Measurements from ENCODE around the gene CNBP.

DNA sequence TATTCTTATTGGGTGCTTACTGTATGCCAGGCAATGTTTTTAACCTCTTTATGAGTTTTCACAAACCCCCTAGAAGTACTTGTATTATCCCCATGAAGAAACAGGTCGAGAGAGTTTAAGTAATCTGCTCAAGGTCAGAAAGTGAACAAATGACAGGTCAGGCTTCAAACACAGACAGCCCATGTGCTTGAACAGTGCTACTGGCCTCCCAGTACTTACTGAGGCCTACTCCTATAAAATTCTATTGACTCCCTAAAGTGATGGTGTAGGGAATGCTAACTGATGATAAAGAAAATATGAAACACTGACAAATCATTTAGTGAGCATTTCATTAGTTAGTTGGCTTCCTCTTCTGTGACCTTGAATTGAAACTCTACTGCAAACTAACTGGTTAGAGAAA, 4.2 kb upstream of the CNBP start:
- TF ChIP-seq, protein P1, sequence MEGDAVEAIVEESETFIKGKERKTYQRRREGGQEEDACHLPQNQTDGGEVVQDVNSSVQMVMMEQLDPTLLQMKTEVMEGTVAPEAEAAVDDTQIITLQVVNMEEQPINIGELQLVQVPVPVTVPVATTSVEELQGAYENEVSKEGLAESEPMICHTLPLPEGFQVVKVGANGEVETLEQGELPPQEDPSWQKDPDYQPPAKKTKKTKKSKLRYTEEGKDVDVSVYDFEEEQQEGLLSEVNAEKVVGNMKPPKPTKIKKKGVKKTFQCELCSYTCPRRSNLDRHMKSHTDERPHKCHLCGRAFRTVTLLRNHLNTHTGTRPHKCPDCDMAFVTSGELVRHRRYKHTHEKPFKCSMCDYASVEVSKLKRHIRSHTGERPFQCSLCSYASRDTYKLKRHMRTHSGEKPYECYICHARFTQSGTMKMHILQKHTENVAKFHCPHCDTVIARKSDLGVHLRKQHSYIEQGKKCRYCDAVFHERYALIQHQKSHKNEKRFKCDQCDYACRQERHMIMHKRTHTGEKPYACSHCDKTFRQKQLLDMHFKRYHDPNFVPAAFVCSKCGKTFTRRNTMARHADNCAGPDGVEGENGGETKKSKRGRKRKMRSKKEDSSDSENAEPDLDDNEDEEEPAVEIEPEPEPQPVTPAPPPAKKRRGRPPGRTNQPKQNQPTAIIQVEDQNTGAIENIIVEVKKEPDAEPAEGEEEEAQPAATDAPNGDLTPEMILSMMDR (IDR thresholded peaks at IDR 0.05): no peak
- TF ChIP-seq POLR2A (IDR thresholded peaks at IDR 0.05): no peak
